Measurements from ENCODE around the gene HTT. TPM values are rescaled to one million over a fixed set of nuclear protein-coding genes. Genes with fewer than 3 reads are reported as not detected.

The HTT gene
- total RNA-seq, 4 donors from 2014 or later, result 37.5 to 119 (median 48.7) TPM

GRCh38 chr4:3231471-3231870, 157.0 kb downstream of the HTT start:
- H3K9me3 ChIP-seq, result no peaks in the 10 kb centered on the region
- TF ChIP-seq CTCF (IDR thresholded peaks at IDR 0.05), result no peak
- TF ChIP-seq POLR2A (IDR thresholded peaks at IDR 0.05), result no peak
- DNase-seq, result no peak
- H3K4me1 ChIP-seq, result peaks cover 0 to 2% (median 0%) of the 10 kb centered on the region in 3 donors
- H3K4me3 ChIP-seq, result no peak overlapping the region
- no peaks in the 10 kb centered on the region for H3K27me3 ChIP-seq
- 57 to 72% methylated on average over 5 of the region's 9 CpGs for WGBS, 2 donors
- H3K36me3 ChIP-seq, result peaks cover 39 to 95% (median 49%) of the 10 kb centered on the region in 3 donors
- intact Hi-C loops (cut with DNase I), result no loop called here
- H3K27ac ChIP-seq, result no peak overlapping the region

GRCh38 chr4:3232001-3232400, 157.5 kb downstream of the HTT start:
- no peaks in the 10 kb centered on the region for H3K9me3 ChIP-seq
- WGBS, 2 donors, result 88 to 91% methylated on average over 6 to 11 of the region's 16 CpGs
- TF ChIP-seq CTCF (IDR thresholded peaks at IDR 0.05) (no peak), POLR2A (IDR thresholded peaks at IDR 0.05) (no peak)
- intact Hi-C loops (cut with DNase I), result no loop called here
- H3K4me3 ChIP-seq, result no peak overlapping the region
- H3K27me3 ChIP-seq, result no peaks in the 10 kb centered on the region
- no peaks in the 10 kb centered on the region for H3K4me1 ChIP-seq
- no peak overlapping the region for H3K27ac ChIP-seq
- DNase-seq, result no peak
- H3K36me3 ChIP-seq, result peaks cover 39 to 96% (median 50%) of the 10 kb centered on the region in 3 donors

GRCh38 chr4:3232871-3233271, 158.4 kb downstream of the HTT start:
- H3K4me3 ChIP-seq, result no peak overlapping the region
- intact Hi-C loops (cut with DNase I), result no loop called here
- H3K27ac ChIP-seq, result no peak overlapping the region
- TF ChIP-seq POLR2A (IDR thresholded peaks at IDR 0.05) (no peak), CTCF (IDR thresholded peaks at IDR 0.05) (no peak)
- no peaks in the 10 kb centered on the region for H3K4me1 ChIP-seq
- no peaks in the 10 kb centered on the region for H3K27me3 ChIP-seq
- no peak for DNase-seq
- H3K36me3 ChIP-seq, result peaks cover 39 to 100% (median 50%) of the 10 kb centered on the region in 3 donors
- H3K9me3 ChIP-seq, result no peaks in the 10 kb centered on the region
- 90% methylated on average over 2 of the region's 15 CpGs; no CpG with 5 or more reads in 1 of the 2 donors for WGBS, 2 donors

- intact Hi-C loops (cut with DNase I), result no loop called here
- no peaks in the 10 kb centered on the region for H3K27me3 ChIP-seq
- H3K4me1 ChIP-seq, result no peaks in the 10 kb centered on the region
- 82 to 92% methylated on average over 16 to 19 of the region's 21 CpGs for WGBS, 2 donors
- no peak overlapping the region for H3K27ac ChIP-seq
- no peaks in the 10 kb centered on the region for H3K9me3 ChIP-seq
- H3K36me3 ChIP-seq, result peaks cover 39 to 100% (median 50%) of the 10 kb centered on the region in 3 donors
- TF ChIP-seq CTCF (IDR thresholded peaks at IDR 0.05) (no peak), POLR2A (IDR thresholded peaks at IDR 0.05) (no peak)
- no peak overlapping the region for H3K4me3 ChIP-seq
- no peak for DNase-seq
Measured at GRCh38 chr4:3233391-3234071, 159.1 kb downstream of the HTT start.

- no peaks in the 10 kb centered on the region for H3K9me3 ChIP-seq
- H3K27me3 ChIP-seq, result no peaks in the 10 kb centered on the region
- DNase-seq, result no peak
- WGBS, 2 donors, result 69 to 92% methylated on average over 5 to 16 of the region's 23 CpGs
- no peak overlapping the region for H3K27ac ChIP-seq
- TF ChIP-seq POLR2A (IDR thresholded peaks at IDR 0.05), result no peak
- TF ChIP-seq CTCF (IDR thresholded peaks at IDR 0.05), result no peak
- H3K4me1 ChIP-seq, result no peaks in the 10 kb centered on the region
- H3K4me3 ChIP-seq, result no peak overlapping the region
- peaks cover 38 to 100% (median 42%) of the 10 kb centered on the region in 3 donors for H3K36me3 ChIP-seq
- intact Hi-C loops (cut with DNase I), result no loop called here
Measured at GRCh38 chr4:3234171-3235029, 159.9 kb downstream of the HTT start.

All from esophagus squamous epithelium (tissue), 5 donors.